PC-3 (cell line): ENCODE data around the gene CD101. TPM values are rescaled to one million over a fixed set of nuclear protein-coding genes. Genes with fewer than 3 reads are reported as not detected.
A peak's percentile ranks its signal among the peaks of the same experiment; 100 is the strongest.

ENCODE experiments used
- ATAC-seq: fragments of 200-7000 bp; cut with Tn5 transposase; 2 replicates; pipeline ENCODE4 v1.9.1; 2020; ENCODE audit warnings: mild to moderate bottlenecking, moderate library complexity
- BruUV-seq: library from RNA; stranded (reverse); fragments of 400-500 nt; replicated peaks from 2 replicates; lab custom pipeline; 2021; lab: Mats Ljungman, UMichigan
- CTCF ChIA-PET: fragments of 300-600 bp; sonication (Branson Sonifier 250); formaldehyde crosslinking; loops from one replicate; lab custom pipeline; 2022; ENCODE audit warnings: antibody characterized with exemption; lab: Charles Lee
- POLR2A ChIA-PET: fragments of 300-600 bp; sonication (Branson Sonifier 250); formaldehyde crosslinking; loops from one replicate; lab custom pipeline; 2022; ENCODE audit warnings: antibody characterized with exemption; ENCODE audit not compliant: unreplicated experiment; lab: Charles Lee
- DNase-seq: peaks from one replicate; pipeline ENCODE4 v3.0.0-alpha.2; 2015
- H2AFZ ChIP-seq: fragments of 300-600 bp; sonication (generic); 2 replicates; pipeline ENCODE4 v1.6.0; 2016; ENCODE audit warnings: antibody characterized with exemption, low read length
- H3F3A ChIP-seq: fragments of 300-600 bp; sonication (generic); one replicate; pipeline ENCODE4 v1.6.0; 2017; ENCODE audit warnings: antibody characterized with exemption, low read length, control low read depth, mild to moderate bottlenecking; ENCODE audit not compliant: unreplicated experiment
- H3K27ac ChIP-seq: fragments of 300-600 bp; sonication (generic); 2 replicates; pipeline ENCODE4 v1.5.1; 2016; ENCODE audit warnings: mild to moderate bottlenecking, low read length
- H3K27me3 ChIP-seq: fragments of 300-600 bp; sonication (generic); 2 replicates; pipeline ENCODE4 v1.6.1; 2016; ENCODE audit warnings: low read length, mixed read lengths
- H3K36me3 ChIP-seq: fragments of 300-600 bp; sonication (generic); 2 replicates; pipeline ENCODE4 v1.6.1; 2016; ENCODE audit warnings: low read depth, mixed run types, low read length, mixed read lengths
- H3K4me1 ChIP-seq: fragments of 300-600 bp; sonication (generic); 2 replicates; pipeline ENCODE4 v1.5.1; 2016; ENCODE audit warnings: low read length; ENCODE audit not compliant: insufficient read depth
- H3K4me2 ChIP-seq: fragments of 300-600 bp; sonication (generic); 2 replicates; pipeline ENCODE4 v1.6.0; 2016; ENCODE audit warnings: low read length
- H3K4me3 ChIP-seq: fragments of 300-600 bp; sonication (generic); 2 replicates; pipeline ENCODE4 v1.5.1; 2016; ENCODE audit warnings: mild to moderate bottlenecking, low read length, mixed read lengths
- H3K79me2 ChIP-seq: fragments of 300-600 bp; sonication (generic); 2 replicates; pipeline ENCODE4 v1.6.1; 2017; ENCODE audit warnings: low read length, mixed read lengths
- H3K9ac ChIP-seq: fragments of 300-600 bp; sonication (generic); 2 replicates; pipeline ENCODE4 v1.6.0; 2016; ENCODE audit warnings: mild to moderate bottlenecking, low read length
- H3K9me2 ChIP-seq: fragments of 300-600 bp; sonication (generic); replicated peaks from 2 replicates; pipeline ENCODE4 v1.6.1; 2016; ENCODE audit warnings: mixed run types, low read length, mixed read lengths
- H3K9me3 ChIP-seq: fragments of 300-600 bp; sonication (generic); 2 replicates; pipeline ENCODE4 v1.6.1; 2016; ENCODE audit warnings: low read length, mixed read lengths
- H4K20me1 ChIP-seq: fragments of 300-600 bp; sonication (generic); 2 replicates; pipeline ENCODE4 v1.6.1; 2016; ENCODE audit warnings: low read length, mixed read lengths
- EZH2 ChIP-seq: fragments of 300-600 bp; sonication (generic); IDR thresholded peaks from one replicate; pipeline ENCODE4 v1.6.1; 2017; ENCODE audit warnings: antibody characterized with exemption, mild to moderate bottlenecking, low read length; ENCODE audit not compliant: unreplicated experiment
- EZH2phosphoT487 ChIP-seq: fragments of 300-600 bp; sonication (generic); IDR thresholded peaks from 2 replicates; pipeline ENCODE4 v1.6.1; 2018; ENCODE audit warnings: mild to moderate bottlenecking, antibody characterized with exemption, low read length, borderline replicate concordance
- intact Hi-C: fragments of 100-400 bp; cut with micrococcal nuclease; formaldehyde crosslinking; loops from 2 replicates; pipeline ENCODE4 v1.9.0; 2023
- total RNA-seq: library from RNA; depleted of rRNA; stranded (reverse); fragments of >200 nt; gene quantifications from 2 replicates; pipeline ENCODE4 v1.2.3, GENCODE V29; 2014; rRNA removed
- TF ChIP-seq, protein P1 (sequence below): fragments of 300-600 bp; sonication (generic); conservative IDR thresholded peaks from 2 replicates; pipeline ENCODE4 v1.5.1; 2017; ENCODE audit warnings: antibody characterized with exemption, low read depth, mild to moderate bottlenecking, low read length

Gene CD101
- total RNA-seq, 1 experiment from 2014 or later: 0.36 TPM

DNA sequence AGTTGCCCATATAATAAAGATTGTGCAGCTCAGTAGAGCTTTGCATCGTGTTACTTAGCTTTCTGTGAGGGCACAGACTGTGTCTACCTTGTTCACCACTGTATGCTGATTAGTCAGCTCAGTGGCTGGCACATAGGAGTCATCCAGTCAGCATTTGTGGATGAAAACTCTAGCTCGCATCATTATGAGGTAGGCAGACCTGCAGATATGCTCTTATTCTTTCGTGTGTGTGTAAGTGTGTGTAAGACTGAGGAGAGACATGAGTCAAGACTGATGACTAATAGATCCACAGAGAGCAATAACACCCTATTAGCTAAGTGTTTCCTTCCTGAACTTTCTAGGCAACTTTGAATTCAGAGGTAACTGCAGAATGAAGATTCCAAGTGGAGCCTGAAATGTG, 75.7 kb downstream of the CD101 start:
- Histone ChIP-seq H3K4me1 (peaks cover 19% of the 10 kb centered on the region), H3K4me3 (no peak overlapping the region), H3K9me3 (no peaks in the 10 kb centered on the region), H3K9me2 (no peaks in the 10 kb centered on the region), H3F3A (no peaks in the 10 kb centered on the region), H3K9ac (no peak overlapping the region), H3K4me2 (no peak overlapping the region), H4K20me1 (no peaks in the 10 kb centered on the region), H3K79me2 (no peaks in the 10 kb centered on the region), H3K27me3 (no peaks in the 10 kb centered on the region), H3K27ac (peak overlapping the region; percentile 57), H2AFZ (no peak overlapping the region), H3K36me3 (peaks cover 60% of the 10 kb centered on the region)
- TF ChIP-seq EZH2: no peak
- TF ChIP-seq EZH2phosphoT487: no peak
- CTCF ChIA-PET: interaction anchor here (0.5 to 1.3 kb wide), 4 partner anchors 51 to 422 kb away, joined by 3 to 7 read pairs (median 5); no protein-coding TSS in a partner anchor
- intact Hi-C loops: loop anchor here (2.0 kb wide), 1 partner anchor 16 kb away; no protein-coding TSS in a partner anchor
- no TSS peak for BruUV-seq
- POLR2A ChIA-PET: interaction anchor here (0.6 to 1.4 kb wide), 3 partner anchors 16 to 209 kb away, joined by 3 to 7 read pairs (median 3); no protein-coding TSS in a partner anchor
- DNase-seq: peak; percentile 88
- ATAC-seq: peak; percentile 99

DNA sequence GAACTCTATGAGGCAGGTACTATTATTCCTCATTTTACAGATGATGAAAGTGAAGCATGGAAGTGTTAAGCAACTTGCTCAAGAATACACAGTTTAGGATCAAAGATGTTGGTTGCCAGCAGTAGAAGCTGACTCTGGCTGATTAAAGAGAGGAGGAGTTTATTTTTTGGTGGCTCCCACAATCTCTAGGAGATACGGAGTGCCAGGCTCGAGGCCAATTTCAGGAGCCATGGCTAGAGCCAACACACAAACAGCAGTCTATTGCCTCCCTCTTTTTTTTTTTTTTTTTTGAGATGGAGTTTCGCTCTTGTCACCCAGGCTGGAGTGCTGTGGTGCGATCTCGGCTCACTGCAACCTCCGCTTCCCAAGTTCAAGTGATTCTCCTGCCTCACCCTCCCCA, 78.2 kb downstream of the CD101 start:
- Histone ChIP-seq H3K9ac (no peak overlapping the region), H3K4me1 (peaks cover 19% of the 10 kb centered on the region), H3F3A (no peaks in the 10 kb centered on the region), H3K4me2 (no peak overlapping the region), H3K36me3 (peaks cover 65% of the 10 kb centered on the region), H3K27ac (no peak overlapping the region), H3K9me3 (no peaks in the 10 kb centered on the region), H4K20me1 (no peaks in the 10 kb centered on the region), H3K79me2 (no peaks in the 10 kb centered on the region), H3K9me2 (no peaks in the 10 kb centered on the region), H3K27me3 (no peaks in the 10 kb centered on the region), H2AFZ (no peak overlapping the region), H3K4me3 (no peak overlapping the region)
- TF ChIP-seq, protein P1, sequence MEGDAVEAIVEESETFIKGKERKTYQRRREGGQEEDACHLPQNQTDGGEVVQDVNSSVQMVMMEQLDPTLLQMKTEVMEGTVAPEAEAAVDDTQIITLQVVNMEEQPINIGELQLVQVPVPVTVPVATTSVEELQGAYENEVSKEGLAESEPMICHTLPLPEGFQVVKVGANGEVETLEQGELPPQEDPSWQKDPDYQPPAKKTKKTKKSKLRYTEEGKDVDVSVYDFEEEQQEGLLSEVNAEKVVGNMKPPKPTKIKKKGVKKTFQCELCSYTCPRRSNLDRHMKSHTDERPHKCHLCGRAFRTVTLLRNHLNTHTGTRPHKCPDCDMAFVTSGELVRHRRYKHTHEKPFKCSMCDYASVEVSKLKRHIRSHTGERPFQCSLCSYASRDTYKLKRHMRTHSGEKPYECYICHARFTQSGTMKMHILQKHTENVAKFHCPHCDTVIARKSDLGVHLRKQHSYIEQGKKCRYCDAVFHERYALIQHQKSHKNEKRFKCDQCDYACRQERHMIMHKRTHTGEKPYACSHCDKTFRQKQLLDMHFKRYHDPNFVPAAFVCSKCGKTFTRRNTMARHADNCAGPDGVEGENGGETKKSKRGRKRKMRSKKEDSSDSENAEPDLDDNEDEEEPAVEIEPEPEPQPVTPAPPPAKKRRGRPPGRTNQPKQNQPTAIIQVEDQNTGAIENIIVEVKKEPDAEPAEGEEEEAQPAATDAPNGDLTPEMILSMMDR: no peak
- TF ChIP-seq EZH2phosphoT487 (no peak), EZH2 (no peak)
- ATAC-seq (no peak), DNase-seq (no peak)
- CTCF ChIA-PET: no interaction called here
- intact Hi-C loops: no loop called here
- POLR2A ChIA-PET: no interaction called here
- no TSS peak for BruUV-seq

DNA sequence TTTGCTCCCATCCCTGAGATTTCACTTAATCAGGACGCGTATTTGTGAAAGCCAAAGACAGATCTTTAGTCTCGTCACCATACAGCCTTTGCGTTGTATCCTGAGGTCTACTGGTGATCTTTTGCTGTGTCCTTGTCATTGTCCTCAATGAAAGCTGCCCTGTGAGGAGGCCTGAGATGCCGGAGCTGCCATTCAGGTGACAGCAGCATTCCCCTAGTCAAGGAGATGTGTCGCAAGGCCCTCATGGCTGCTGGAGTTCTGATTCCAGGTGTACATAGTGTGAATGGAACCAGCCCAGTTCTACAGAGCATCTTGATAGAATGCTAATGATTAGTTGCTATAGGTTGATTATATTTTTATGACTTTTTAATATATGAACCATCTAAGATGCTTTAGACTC, 82.7 kb downstream of the CD101 start:
- ATAC-seq: no peak
- Histone ChIP-seq H4K20me1 (no peaks in the 10 kb centered on the region), H3F3A (no peaks in the 10 kb centered on the region), H3K27me3 (no peaks in the 10 kb centered on the region), H3K79me2 (no peaks in the 10 kb centered on the region), H3K36me3 (peaks cover 41% of the 10 kb centered on the region), H3K4me3 (no peak overlapping the region), H3K9me2 (no peaks in the 10 kb centered on the region), H3K27ac (no peak overlapping the region), H3K4me2 (no peak overlapping the region), H3K9ac (no peak overlapping the region), H3K4me1 (no peaks in the 10 kb centered on the region), H3K9me3 (no peaks in the 10 kb centered on the region), H2AFZ (no peak overlapping the region)
- ChIA-PET POLR2A (no interaction called here), CTCF (no interaction called here)
- no TSS peak for BruUV-seq
- intact Hi-C loops: no loop called here
- DNase-seq: no peak
- TF ChIP-seq EZH2 (no peak), EZH2phosphoT487 (no peak)
- TF ChIP-seq, protein P1: no peak

Other genes starting within 250 kb of the CD101 start
- not detected in 2 replicates for gene CD2, start 247.3 kb upstream of the CD101 start, total RNA-seq
- gene PTGFRN, start 91.8 kb upstream of the CD101 start, total RNA-seq: 57.4 and 77.8 TPM in 2 replicates
- 25.1 and 28.8 TPM in 2 replicates for gene TTF2, start 58.6 kb downstream of the CD101 start, total RNA-seq
- 3.1 and 4.3 TPM in 2 replicates for gene TRIM45, start 120.0 kb downstream of the CD101 start, total RNA-seq
- gene VTCN1, start 209.2 kb downstream of the CD101 start, total RNA-seq: 0.12 TPM in 1 of 2 replicates, not detected in the other